ENCODE data around the gene ZC3H7A.

- TF ChIP-seq CTCF (conservative IDR thresholded peaks at IDR 0.05; ENCODE audit: low read length) = no peak
- TF ChIP-seq EZH2phosphoT487 (IDR thresholded peaks at IDR 0.05; ENCODE audit: borderline replicate concordance) = no peak
These were observed 39.7 kb upstream of the ZC3H7A start for GRCh38 chr16:11836650-11837244.

Measured in Loucy (cell line).